ENCODE data around the gene TSHR. TPM values are rescaled to one million over a fixed set of nuclear protein-coding genes. Genes with fewer than 3 reads are reported as not detected.
"Not testable (repeated sequence)": the region's sequence is repeated elsewhere in the genome, so short reads cannot be mapped to it uniquely, and the experiment has no call there.

Gene TSHR
- total and polyA plus RNA-seq, 9 donors, result 0.15 to 0.41 (median 0.23) TPM; not detected in 6

- no peaks in the 10 kb centered on the region for H3K4me1 ChIP-seq (ENCODE audit: insufficient read depth)
- no peaks in the 10 kb centered on the region for H3K9me3 ChIP-seq
- 55 to 86% (median 79%) methylated on average over 2 of the region's 2 CpGs for WGBS, 3 donors
- TF ChIP-seq CTCF (IDR thresholded peaks at IDR 0.05) (no peak), EP300 (IDR thresholded peaks at IDR 0.05) (no peak), POLR2A (IDR thresholded peaks at IDR 0.05) (no peak)
- DNase-seq, result no peak
- intact Hi-C loops (cut with DNase I), result no loop called here
- H3K27ac ChIP-seq, result no peak overlapping the region
- no peaks in the 10 kb centered on the region for H3K27me3 ChIP-seq
- no peaks in the 10 kb centered on the region for H3K36me3 ChIP-seq
- H3K4me3 ChIP-seq, result no peak overlapping the region
Measured at GRCh38 chr14:81113176-81113575, 157.8 kb downstream of the TSHR start.

- DNase-seq; H3K9me3 ChIP-seq; H3K27me3 ChIP-seq; H3K4me3 ChIP-seq; intact Hi-C loops (cut with DNase I); H3K27ac ChIP-seq; H3K36me3 ChIP-seq; H3K4me1 ChIP-seq (ENCODE audit: insufficient read depth): not testable (repeated sequence)
- WGBS, 3 donors, result 85 to 89% (median 85%) methylated on average over 34 of the region's 34 CpGs
Measured at GRCh38 chr14:81113945-81114820, 158.8 kb downstream of the TSHR start.

GRCh38 chr14:81120501-81120900, 165.1 kb downstream of the TSHR start:
- H3K27ac ChIP-seq, result no peak overlapping the region

GRCh38 chr14:81122326-81122725, 166.9 kb downstream of the TSHR start:
- no peaks in the 10 kb centered on the region for H3K4me1 ChIP-seq (ENCODE audit: insufficient read depth)
- no peaks in the 10 kb centered on the region for H3K9me3 ChIP-seq
- intact Hi-C loops (cut with DNase I), result no loop called here
- H3K27ac ChIP-seq, result no peak overlapping the region
- no peaks in the 10 kb centered on the region for H3K36me3 ChIP-seq
- H3K4me3 ChIP-seq, result no peak overlapping the region
- H3K27me3 ChIP-seq, result no peaks in the 10 kb centered on the region
- no peak for TF ChIP-seq CTCF (IDR thresholded peaks at IDR 0.05)
- TF ChIP-seq EP300 (IDR thresholded peaks at IDR 0.05), result no peak
- no peak for TF ChIP-seq POLR2A (IDR thresholded peaks at IDR 0.05)
- WGBS, 3 donors, result 93% methylated on average over 3 of the region's 3 CpGs
- no peak for DNase-seq

More at GRCh38 chr14:81120501-81120900, 165.1 kb downstream of the TSHR start:
- TF ChIP-seq POLR2A (IDR thresholded peaks at IDR 0.05) (no peak), EP300 (IDR thresholded peaks at IDR 0.05) (no peak), CTCF (IDR thresholded peaks at IDR 0.05) (no peak)
- Histone ChIP-seq H3K9me3 (no peaks in the 10 kb centered on the region), H3K36me3 (no peaks in the 10 kb centered on the region), H3K4me3 (no peak overlapping the region), H3K4me1 (ENCODE audit: insufficient read depth) (no peaks in the 10 kb centered on the region), H3K27me3 (no peaks in the 10 kb centered on the region)
- DNase-seq, result no peak
- WGBS, 3 donors, result 47 to 63% (median 51%) methylated on average over 2 of the region's 2 CpGs
- intact Hi-C loops (cut with DNase I), result no loop called here

- Histone ChIP-seq H3K27me3 (no peaks in the 10 kb centered on the region), H3K4me3 (no peak overlapping the region), H3K9me3 (no peaks in the 10 kb centered on the region), H3K27ac (no peak overlapping the region), H3K4me1 (ENCODE audit: insufficient read depth) (no peaks in the 10 kb centered on the region), H3K36me3 (no peaks in the 10 kb centered on the region)
- TF ChIP-seq EP300 (IDR thresholded peaks at IDR 0.05) (no peak), POLR2A (IDR thresholded peaks at IDR 0.05) (no peak), CTCF (IDR thresholded peaks at IDR 0.05) (no peak)
- intact Hi-C loops (cut with DNase I), result no loop called here
- no peak for DNase-seq
Measured at GRCh38 chr14:81123811-81124210, 168.4 kb downstream of the TSHR start.
